SK-N-DZ (cell line): ENCODE results near the gene CETN2. TPM values are rescaled to one million over a fixed set of nuclear protein-coding genes. Genes with fewer than 3 reads are reported as not detected.
"Not testable (repeated sequence)": the region's sequence is repeated elsewhere in the genome, so short reads cannot be mapped to it uniquely, and the experiment has no call there.

ENCODE experiments used
- DNase-seq: peaks from one replicate; pipeline ENCODE4 v3.0.0-alpha.2; 2015; ENCODE audit warnings: low spot score
- polyA plus RNA-seq, 2 experiments: library from polyadenylated mRNA; depleted of rRNA; stranded (reverse); fragments of >200 nt; gene quantifications; 2 replicates each; pipeline ENCODE4 v1.2.3, GENCODE V29; 2014

The CETN2 gene
- polyA plus RNA-seq (2014; cell fraction: cytosol; rRNA removed), result 43.7 and 47.1 TPM in 2 replicates
- 21.0 and 23.0 TPM in 2 replicates for polyA plus RNA-seq (2014; cell fraction: nucleus; rRNA removed)

- peak; percentile 94 for DNase-seq
Measured at GRCh38 chrX:152830312-152831305, at the start of gene CETN2, which contains the start of gene NSDHL. CETN2 (minus strand) TSS chrX:152830757; CDS start chrX:152830710, 47 bp downstream. NSDHL (plus strand) TSS chrX:152831063; CDS start chrX:152846325, 15,262 bp downstream.

- no peak for DNase-seq
Measured at GRCh38 chrX:152878976-152879755, 48.6 kb upstream of the CETN2 start.

GRCh38 chrX:152876931-152877840 lies 46.6 kb upstream of the CETN2 start:
- DNase-seq, result no peak

GRCh38 chrX:152873361-152873760 lies 42.8 kb upstream of the CETN2 start:
- DNase-seq, result no peak

- DNase-seq, result no peak
Measured at GRCh38 chrX:152872522-152872921, 42.0 kb upstream of the CETN2 start.

GRCh38 chrX:152871260-152871659 lies 40.7 kb upstream of the CETN2 start:
- no peak for DNase-seq

- no peak for DNase-seq
Measured at GRCh38 chrX:152869972-152870371, 39.4 kb upstream of the CETN2 start.

- no peak for DNase-seq
Measured at GRCh38 chrX:152866386-152866785, 35.8 kb upstream of the CETN2 start.

- DNase-seq, result no peak
Measured at GRCh38 chrX:152865232-152865920, 34.8 kb upstream of the CETN2 start.

- no peak for DNase-seq
Measured at GRCh38 chrX:152861826-152862225, 31.3 kb upstream of the CETN2 start.

- DNase-seq, result peak; percentile 63
Measured at GRCh38 chrX:152861116-152861515, 30.6 kb upstream of the CETN2 start.

- no peak for DNase-seq
Measured at GRCh38 chrX:152853986-152854385, 23.4 kb upstream of the CETN2 start.

GRCh38 chrX:152850465-152850864 lies 19.9 kb upstream of the CETN2 start:
- DNase-seq, result no peak

- DNase-seq, result no peak
Measured at GRCh38 chrX:152847281-152847680, 16.7 kb upstream of the CETN2 start.

GRCh38 chrX:152845618-152846240 lies 15.2 kb upstream of the CETN2 start:
- DNase-seq, result no peak

GRCh38 chrX:152844256-152844655 lies 13.7 kb upstream of the CETN2 start:
- DNase-seq, result no peak

GRCh38 chrX:152843852-152844251 lies 13.3 kb upstream of the CETN2 start:
- no peak for DNase-seq

- DNase-seq, result no peak
Measured at GRCh38 chrX:152842772-152843338, 12.3 kb upstream of the CETN2 start.

- DNase-seq, result not testable (repeated sequence)
Measured at GRCh38 chrX:152835470-152835869, 4.9 kb upstream of the CETN2 start.

GRCh38 chrX:152833378-152833777 lies 2.8 kb upstream of the CETN2 start:
- no peak for DNase-seq
